ENCODE measurements around the gene PFN4. TPM values are rescaled to one million over a fixed set of nuclear protein-coding genes. Genes with fewer than 3 reads are reported as not detected.

PFN4 gene
- total and polyA plus RNA-seq, 9 of the 15 experiments (the other 6 are each of a cell fraction or from before 2014, with no cell fraction given), result 0.07 to 0.54 (median 0.31) TPM; not detected in 2

DNA sequence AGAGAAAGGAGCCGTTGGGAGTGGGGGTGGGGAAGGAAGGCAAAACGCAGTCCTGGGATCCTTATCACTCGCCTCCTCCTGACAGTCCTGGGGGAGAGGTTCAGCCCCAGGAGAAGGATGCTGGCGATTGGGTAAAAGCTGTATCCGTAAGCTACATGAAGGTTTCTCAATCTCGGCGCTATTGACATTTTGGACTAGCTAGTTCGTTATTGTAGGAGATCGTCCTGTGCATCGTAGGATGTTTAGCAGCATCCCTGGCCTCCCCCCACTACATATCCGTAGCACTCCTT lies 38.0 kb downstream of the PFN4 start:
- Histone ChIP-seq H2AFZ (ENCODE audit: low read depth, low read length) (peak overlapping the region; percentile 95), H3K79me2 (ENCODE audit: control insufficient read depth, insufficient read depth, low read length) (no peaks in the 10 kb centered on the region; the same call in 2 of the 3 replicates), H3K27ac (ENCODE audit: extremely low read depth, low read depth, low read length) (peak overlapping the region; percentile 75), H3K9ac (ENCODE audit: insufficient read depth in 1 of 2, low read depth in 2 of 2, low read length in 2 of 2) (peak overlapping the region; percentile 77 to 94), H4K20me1 (replicated peaks; ENCODE audit: control insufficient read depth, insufficient read depth, low read length) (no peaks in the 10 kb centered on the region), H3K36me3 (ENCODE audit: control insufficient read depth, insufficient read depth, low read length) (peaks cover 13% of the 10 kb centered on the region; the same call in 2 of the 3 replicates), H3K4me2 (ENCODE audit: insufficient read depth, low read length) (peak overlapping the region; percentile 89), H3K27me3 (ENCODE audit: control insufficient read depth in 2 of 2, insufficient read depth in 2 of 2, low read length in 2 of 2) (no peaks in the 10 kb centered on the region), H3K4me1 (replicated peaks in 1 of 2; ENCODE audit: control insufficient read depth in 2 of 2, insufficient read depth in 2 of 2, low read length in 2 of 2) (peaks cover 12 to 18% of the 10 kb centered on the region in 2 experiments; a peak in 4 of 5 replicates), H3K4me3 (peak overlapping the region; percentile 58), H3K9me3 (replicated peaks; ENCODE audit: control insufficient read depth, insufficient read depth, low read depth, low read length) (no peaks in the 10 kb centered on the region), H3K9me1 (ENCODE audit: control insufficient read depth, insufficient read depth, low read length) (no peaks in the 10 kb centered on the region)
- DNase-seq (ENCODE audit: extremely low read depth in 1 of 4, low spot score in 3 of 4) (peak; percentile 56 to 78 (median 62)), FAIRE-seq (peak; percentile 80), ATAC-seq (0 out of 3 replicates have a peak, but pooled peaks have one; percentile 3)
- ChIA-PET CTCF (ENCODE audit: low intra/inter-chr PET ratio) (interaction anchor here (2.0 to 2.3 kb wide), 2 partner anchors 79 to 159 kb away, joined by 10 read pairs; partner anchors contain the start of gene ATAD2B), POLR2A (interaction anchor here (0.9 to 1.8 kb wide), 4 partner anchors 9 to 74 kb away, joined by 3 to 7 read pairs (median 4); partner anchors contain the start of gene SF3B6)
- intact Hi-C loops (cut with micrococcal nuclease), result loop anchor here (2.0 kb wide), 3 partner anchors 38 to 260 kb away; partner anchors contain the start of genes ATAD2B, FAM228B and PFN4
- in situ Hi-C loops (cut with MboI), result no loop called here
- WGBS (ENCODE audit: insufficient coverage, low coverage, missing lambda C conversion rate), result 6% methylated on average over 10 of the region's 11 CpGs
- no TSS peak for BruUV-seq (replicated peaks)
- TF ChIP-seq, protein P1, sequence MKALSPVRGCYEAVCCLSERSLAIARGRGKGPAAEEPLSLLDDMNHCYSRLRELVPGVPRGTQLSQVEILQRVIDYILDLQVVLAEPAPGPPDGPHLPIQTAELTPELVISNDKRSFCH (CRISPR knock-in tag; IDR thresholded peaks at IDR 0.05), result no peak
- TF ChIP-seq, protein P1 (tag; IDR thresholded peaks at IDR 0.05), result 0 out of 2 replicates have a peak, but pooled peaks have one; percentile 37
- no peak for TF ChIP-seq CREBBP (IDR thresholded peaks at IDR 0.05; ENCODE audit: low read depth, low read length)
- TF ChIP-seq CUX1 (CRISPR knock-in tag; IDR thresholded peaks at IDR 0.05), result no peak
- no peak for TF ChIP-seq RBFOX2 (IDR thresholded peaks at IDR 0.05; ENCODE audit: low read depth, low read length)
- peak; percentile 30; the same call in 1 of the 2 replicates for TF ChIP-seq GATA2 (CRISPR knock-in tag; IDR thresholded peaks at IDR 0.05)
- TF ChIP-seq GATAD2B (IDR thresholded peaks at IDR 0.05; ENCODE audit: borderline replicate concordance), result no peak
- peak; percentile 3; the same call in 1 of the 2 replicates for TF ChIP-seq MAX (CRISPR knock-in tag; IDR thresholded peaks at IDR 0.05)
- no peak for TF ChIP-seq ZNF24 (IDR thresholded peaks at IDR 0.05)
- TF ChIP-seq RCOR1 (IDR thresholded peaks at IDR 0.05; ENCODE audit: borderline replicate concordance in 1 of 2, low read depth in 2 of 2, low read length in 2 of 2), result peak; percentile 9 to 81; a peak in 3 of 4 replicates
- peak; percentile 50 to 64; a peak in 3 of 4 replicates for TF ChIP-seq KDM1A (IDR thresholded peaks at IDR 0.05)
- TF ChIP-seq ZBTB11 (CRISPR knock-in tag; IDR thresholded peaks at IDR 0.05), result no peak
